Transverse colon (tissue), 4 donors: ENCODE measurements around the gene SURF6.

ENCODE experiments used
- POLR2A ChIP-seq: fragments of 450-650 bp; IDR thresholded peaks from one replicate; pipeline ENCODE4 v1.6.1; 2016; ENCODE audit warnings: antibody characterized with exemption, mild to moderate bottlenecking, moderate library complexity
- POLR2AphosphoS5 ChIP-seq, 3 donors: sonication (generic); formaldehyde crosslinking; IDR thresholded peaks; one replicate each; pipeline ENCODE4 v1.6.1; 2016; ENCODE audit warnings: antibody characterized with exemption in 3 of 3
- TF ChIP-seq, protein P1 (sequence below), 5 experiments: fragments of 200-600 bp in 3 of 5; fragments of 450-650 bp in 2 of 5; sonication (generic) in 3 of 5; IDR thresholded peaks; 1 replicate in 2 of 5; 2 replicates in 3 of 5; pipeline ENCODE4 v1.5.1; 2016 to 2017; ENCODE audit warnings: antibody characterized with exemption in 5 of 5, inconsistent platforms in 3 of 5, mild to moderate bottlenecking in 2 of 5, moderate library complexity in 1 of 5

GRCh38 chr9:133340256-133340655 is 4.3 kb upstream of the SURF6 start:
- no peak for TF ChIP-seq POLR2A
- TF ChIP-seq, protein P1, sequence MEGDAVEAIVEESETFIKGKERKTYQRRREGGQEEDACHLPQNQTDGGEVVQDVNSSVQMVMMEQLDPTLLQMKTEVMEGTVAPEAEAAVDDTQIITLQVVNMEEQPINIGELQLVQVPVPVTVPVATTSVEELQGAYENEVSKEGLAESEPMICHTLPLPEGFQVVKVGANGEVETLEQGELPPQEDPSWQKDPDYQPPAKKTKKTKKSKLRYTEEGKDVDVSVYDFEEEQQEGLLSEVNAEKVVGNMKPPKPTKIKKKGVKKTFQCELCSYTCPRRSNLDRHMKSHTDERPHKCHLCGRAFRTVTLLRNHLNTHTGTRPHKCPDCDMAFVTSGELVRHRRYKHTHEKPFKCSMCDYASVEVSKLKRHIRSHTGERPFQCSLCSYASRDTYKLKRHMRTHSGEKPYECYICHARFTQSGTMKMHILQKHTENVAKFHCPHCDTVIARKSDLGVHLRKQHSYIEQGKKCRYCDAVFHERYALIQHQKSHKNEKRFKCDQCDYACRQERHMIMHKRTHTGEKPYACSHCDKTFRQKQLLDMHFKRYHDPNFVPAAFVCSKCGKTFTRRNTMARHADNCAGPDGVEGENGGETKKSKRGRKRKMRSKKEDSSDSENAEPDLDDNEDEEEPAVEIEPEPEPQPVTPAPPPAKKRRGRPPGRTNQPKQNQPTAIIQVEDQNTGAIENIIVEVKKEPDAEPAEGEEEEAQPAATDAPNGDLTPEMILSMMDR (IDR thresholded peaks at IDR 0.05) = no peak
- TF ChIP-seq POLR2AphosphoS5 (IDR thresholded peaks at IDR 0.05) = no peak
